KMS-11 (cell line): ENCODE results near the gene DCTN4.

Experiments used
- H2AFZ ChIP-seq: fragments of 200-600 bp; sonication (generic); 2 replicates; pipeline ENCODE4 v1.6.1; 2016; ENCODE audit warnings: antibody characterized with exemption, mixed run types, low read depth
- H3K27ac ChIP-seq: fragments of 200-600 bp; sonication (generic); 2 replicates; pipeline ENCODE4 v1.6.1; 2016; ENCODE audit warnings: mild to moderate bottlenecking, mixed run types
- H3K27me3 ChIP-seq: fragments of 200-600 bp; sonication (generic); 2 replicates; pipeline ENCODE4 v1.6.1; 2017; ENCODE audit warnings: mild to moderate bottlenecking, low read depth, mixed run types, moderate library complexity; ENCODE audit not compliant: insufficient read depth
- H3K36me3 ChIP-seq: fragments of 200-600 bp; sonication (generic); 2 replicates; pipeline ENCODE4 v1.6.1; 2017; ENCODE audit warnings: mild to moderate bottlenecking, mixed run types; ENCODE audit not compliant: insufficient read depth
- H3K4me1 ChIP-seq: fragments of 200-600 bp; sonication (generic); 2 replicates; pipeline ENCODE4 v1.6.1; 2016; ENCODE audit warnings: mild to moderate bottlenecking, low read depth, mixed run types; ENCODE audit not compliant: poor library complexity, severe bottlenecking
- H3K4me2 ChIP-seq: fragments of 200-600 bp; sonication (generic); 2 replicates; pipeline ENCODE4 v1.7.0; 2016; ENCODE audit warnings: mild to moderate bottlenecking, mixed run types
- H3K4me3 ChIP-seq: fragments of 200-600 bp; sonication (generic); IDR thresholded peaks from 2 replicates; pipeline ENCODE4 v1.6.1; 2017; ENCODE audit warnings: low read depth, low read length, mixed read lengths; ENCODE audit not compliant: insufficient read depth
- H3K79me2 ChIP-seq: fragments of 200-600 bp; sonication (generic); 2 replicates; pipeline ENCODE4 v1.6.1; 2016; ENCODE audit warnings: low read depth, mixed run types; ENCODE audit not compliant: insufficient read depth
- H3K9ac ChIP-seq: fragments of 200-600 bp; sonication (generic); 2 replicates; pipeline ENCODE4 v1.6.1; 2016; ENCODE audit warnings: mild to moderate bottlenecking, mixed run types
- H4K20me1 ChIP-seq: fragments of 200-600 bp; sonication (generic); 2 replicates; pipeline ENCODE4 v1.6.1; 2016; ENCODE audit warnings: mild to moderate bottlenecking, mixed run types; ENCODE audit not compliant: insufficient read depth
- CTCF ChIP-seq: fragments of 200-600 bp; sonication (generic); conservative IDR thresholded peaks from 2 replicates; pipeline ENCODE4 v1.6.1; 2017; ENCODE audit warnings: low read depth, mild to moderate bottlenecking, antibody characterized with exemption, low read length, moderate library complexity, mixed read lengths

The DCTN4 gene

GRCh38 chr5:150765799-150766169 is 7.0 kb upstream of the DCTN4 start:
- Histone ChIP-seq H3K4me3 (no peak overlapping the region), H3K4me2 (no peak overlapping the region), H2AFZ (no peak overlapping the region), H3K4me1 (no peaks in the 10 kb centered on the region), H3K36me3 (no peaks in the 10 kb centered on the region), H3K27me3 (no peaks in the 10 kb centered on the region), H4K20me1 (no peaks in the 10 kb centered on the region), H3K79me2 (no peaks in the 10 kb centered on the region), H3K27ac (no peak overlapping the region), H3K9ac (no peak overlapping the region)
- TF ChIP-seq CTCF, result no peak

DNA sequence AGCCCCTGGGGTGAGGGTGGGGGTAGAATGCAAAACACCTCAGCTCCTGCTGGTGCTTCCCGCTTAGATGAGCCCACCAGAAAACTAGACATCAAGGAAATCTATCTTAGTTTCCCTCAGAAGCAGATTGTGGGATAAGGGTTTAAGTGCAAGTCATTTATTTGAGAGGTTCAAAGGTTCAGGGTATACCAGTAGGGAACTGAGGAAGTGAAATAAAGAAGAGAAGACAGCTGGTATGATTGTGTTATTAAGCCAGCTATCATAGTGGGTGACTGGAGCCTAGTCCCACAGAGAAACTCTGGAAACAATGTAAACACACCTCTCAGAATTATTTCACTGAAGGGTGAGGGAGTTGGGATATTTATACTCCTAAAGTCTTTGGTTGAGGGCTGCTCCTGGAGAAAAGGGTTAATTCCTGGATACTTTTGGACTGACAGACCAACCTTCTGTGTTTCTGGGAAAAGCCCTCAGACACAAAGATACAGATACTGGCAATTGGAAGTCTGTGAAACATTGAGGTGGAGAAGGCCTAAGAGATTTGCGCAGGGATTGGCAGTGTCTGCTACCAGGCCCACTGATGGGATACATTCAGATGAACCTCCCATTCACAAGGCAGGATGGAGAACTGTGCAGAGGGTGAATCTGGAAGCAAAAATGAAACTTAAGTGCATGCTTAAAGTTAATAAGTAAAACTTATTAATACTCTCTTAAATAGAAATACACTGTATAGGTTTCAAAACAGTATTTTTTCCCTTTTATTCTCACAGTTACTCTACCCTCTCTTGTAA is 6.4 kb upstream of the DCTN4 start:
- H4K20me1 ChIP-seq, result no peaks in the 10 kb centered on the region
- no peaks in the 10 kb centered on the region for H3K27me3 ChIP-seq
- no peak overlapping the region for H3K27ac ChIP-seq
- no peak for TF ChIP-seq CTCF
- no peak overlapping the region for H3K4me3 ChIP-seq
- no peaks in the 10 kb centered on the region for H3K4me1 ChIP-seq
- no peak overlapping the region for H3K4me2 ChIP-seq
- no peaks in the 10 kb centered on the region for H3K36me3 ChIP-seq
- no peak overlapping the region for H3K9ac ChIP-seq
- H3K79me2 ChIP-seq, result no peaks in the 10 kb centered on the region
- H2AFZ ChIP-seq, result no peak overlapping the region

GRCh38 chr5:150764530-150764929 is 5.7 kb upstream of the DCTN4 start:
- Histone ChIP-seq H3K79me2 (no peaks in the 10 kb centered on the region), H3K4me2 (no peak overlapping the region), H3K36me3 (no peaks in the 10 kb centered on the region), H3K27ac (no peak overlapping the region), H3K9ac (no peak overlapping the region), H3K27me3 (no peaks in the 10 kb centered on the region), H3K4me3 (no peak overlapping the region), H4K20me1 (no peaks in the 10 kb centered on the region), H3K4me1 (no peaks in the 10 kb centered on the region), H2AFZ (no peak overlapping the region)
- TF ChIP-seq CTCF, result no peak

GRCh38 chr5:150763023-150763769 is 4.4 kb upstream of the DCTN4 start:
- H4K20me1 ChIP-seq, result no peaks in the 10 kb centered on the region
- no peaks in the 10 kb centered on the region for H3K36me3 ChIP-seq
- no peak overlapping the region for H3K4me2 ChIP-seq
- H3K4me1 ChIP-seq, result peaks cover 4% of the 10 kb centered on the region
- no peak for TF ChIP-seq CTCF
- H2AFZ ChIP-seq, result no peak overlapping the region
- no peaks in the 10 kb centered on the region for H3K27me3 ChIP-seq
- H3K9ac ChIP-seq, result no peak overlapping the region
- no peak overlapping the region for H3K4me3 ChIP-seq
- no peak overlapping the region for H3K27ac ChIP-seq
- H3K79me2 ChIP-seq, result peaks cover under 1% of the 10 kb centered on the region; the same call in 1 of the 2 replicates
